HG03442 (cell line): ENCODE measurements around the gene RNF19B.
"Not testable (repeated sequence)": the region's sequence is repeated elsewhere in the genome, so short reads cannot be mapped to it uniquely, and the experiment has no call there.

Experiments
- ATAC-seq: cut with Tn5 transposase; IDR thresholded peaks from one replicate; pipeline ENCODE4 v1.9.1; 2021; ENCODE audit warnings: mild to moderate bottlenecking, moderate library complexity; ENCODE audit not compliant: unreplicated experiment

RNF19B gene

GRCh38 chr1:32993324-32993636, 28.7 kb upstream of the RNF19B start:
- ATAC-seq = not testable (repeated sequence)

GRCh38 chr1:32992489-32993323, 28.1 kb upstream of the RNF19B start:
- ATAC-seq = peak; percentile 80

GRCh38 chr1:32991819-32992488, 27.3 kb upstream of the RNF19B start:
- ATAC-seq = peak; percentile 11

GRCh38 chr1:32991386-32991785, 26.8 kb upstream of the RNF19B start:
- no peak for ATAC-seq

- ATAC-seq = no peak
These were observed 26.3 kb upstream of the RNF19B start for GRCh38 chr1:32990887-32991286.

- ATAC-seq = no peak
These were observed 24.8 kb upstream of the RNF19B start for GRCh38 chr1:32989160-32990050.

GRCh38 chr1:32988665-32989064, 24.1 kb upstream of the RNF19B start:
- ATAC-seq = no peak

GRCh38 chr1:32985226-32985625, 20.6 kb upstream of the RNF19B start:
- ATAC-seq = no peak

- no peak for ATAC-seq
These were observed 20.0 kb upstream of the RNF19B start for GRCh38 chr1:32984455-32985171.

- ATAC-seq = no peak
These were observed 19.5 kb upstream of the RNF19B start for GRCh38 chr1:32984090-32984454.

- no peak for ATAC-seq
These were observed 18.4 kb upstream of the RNF19B start for GRCh38 chr1:32983020-32983419.

GRCh38 chr1:32981003-32981901, 16.6 kb upstream of the RNF19B start:
- ATAC-seq = peak; percentile 94

- no peak for ATAC-seq
These were observed 15.5 kb upstream of the RNF19B start for GRCh38 chr1:32980080-32980479.

GRCh38 chr1:32978854-32979253, 14.2 kb upstream of the RNF19B start:
- ATAC-seq = no peak

- no peak for ATAC-seq
These were observed 13.0 kb upstream of the RNF19B start for GRCh38 chr1:32977546-32978087.

GRCh38 chr1:32975055-32975454, 10.4 kb upstream of the RNF19B start:
- ATAC-seq = not testable (repeated sequence)

- not testable (repeated sequence) for ATAC-seq
These were observed 8.8 kb upstream of the RNF19B start for GRCh38 chr1:32973458-32973857.

- ATAC-seq = no peak
These were observed 8.3 kb upstream of the RNF19B start for GRCh38 chr1:32972814-32973428.

- no peak for ATAC-seq
These were observed 7.0 kb upstream of the RNF19B start for GRCh38 chr1:32971576-32971975.
